ENCODE results near the gene CD3G. TPM values are rescaled to one million over a fixed set of nuclear protein-coding genes. Genes with fewer than 3 reads are reported as not detected.

CD3G gene
- total RNA-seq, 2 experiments from 2014 or later = 102 to 109 TPM

- Histone ChIP-seq H3K4me3 (ENCODE audit: low read length) (no peak overlapping the region), H3K27ac (ENCODE audit: low read depth in 1 of 2, low read length in 2 of 2) (no peak overlapping the region), H3K36me3 (ENCODE audit: insufficient read depth, low read length) (peaks cover 100% of the 10 kb centered on the region), H3K9me3 (ENCODE audit: control insufficient read depth in 1 of 2, insufficient read depth in 1 of 2, low read length in 2 of 2) (no peaks in the 10 kb centered on the region), H3K4me1 (ENCODE audit: insufficient read depth, low read length) (no peaks in the 10 kb centered on the region), H3K27me3 (ENCODE audit: control insufficient read depth in 1 of 2, insufficient read depth in 2 of 2, low read length in 2 of 2) (no peaks in the 10 kb centered on the region)
- H3K4me3 Mint-ChIP-seq = no peak overlapping the region
- no peak for TF ChIP-seq CTCF (IDR thresholded peaks at IDR 0.05)
- ChIA-PET CTCF (interaction anchor here (0.9 kb wide), 1 partner anchor 18 kb away, joined by 3 read pairs; no protein-coding TSS in a partner anchor), POLR2A (no interaction called here)
- ATAC-seq (ENCODE audit: poor library complexity) = no peak
- peaks cover 97% of the 10 kb centered on the region for H3K36me3 Mint-ChIP-seq (ENCODE audit: low read depth)
- H3K9me3 Mint-ChIP-seq = no peaks in the 10 kb centered on the region
- no peaks in the 10 kb centered on the region for H3K4me1 Mint-ChIP-seq (ENCODE audit: low read depth)
- no peak overlapping the region for H3K27ac Mint-ChIP-seq
- DNase-seq = no peak
- intact Hi-C loops (cut with DNase I, micrococcal nuclease) = no loop called here
- no peaks in the 10 kb centered on the region for H3K27me3 Mint-ChIP-seq
These were observed 39.5 kb downstream of the CD3G start for GRCh38 chr11:118383657-118384056.

GRCh38 chr11:118396097-118396501, 52.0 kb downstream of the CD3G start:
- ChIA-PET POLR2A (interaction anchor here (0.7 kb wide), 1 partner anchor 449 kb away, joined by 3 read pairs; no protein-coding TSS in a partner anchor), CTCF (interaction anchor here (0.6 to 1.1 kb wide), 3 partner anchors 38 to 601 kb away, joined by 3 read pairs; no protein-coding TSS in a partner anchor)
- H3K27ac Mint-ChIP-seq = peak overlapping the region; percentile 96
- Histone ChIP-seq H3K27me3 (ENCODE audit: control insufficient read depth in 1 of 2, insufficient read depth in 2 of 2, low read length in 2 of 2) (no peaks in the 10 kb centered on the region), H3K4me3 (ENCODE audit: low read length) (no peak overlapping the region), H3K9me3 (ENCODE audit: control insufficient read depth in 1 of 2, insufficient read depth in 1 of 2, low read length in 2 of 2) (no peaks in the 10 kb centered on the region), H3K27ac (ENCODE audit: low read depth in 1 of 2, low read length in 2 of 2) (peak overlapping the region in 1 of 2 donors; percentile 33), H3K36me3 (ENCODE audit: insufficient read depth, low read length) (peaks cover 61% of the 10 kb centered on the region), H3K4me1 (ENCODE audit: insufficient read depth, low read length) (peaks cover 32% of the 10 kb centered on the region)
- peaks cover 62% of the 10 kb centered on the region for H3K36me3 Mint-ChIP-seq (ENCODE audit: low read depth)
- H3K4me1 Mint-ChIP-seq (ENCODE audit: low read depth) = peaks cover 41% of the 10 kb centered on the region
- DNase-seq (peak in 3 of 14 experiments; percentile 29 to 61 (median 42)), ATAC-seq (ENCODE audit: poor library complexity) (no peak)
- H3K9me3 Mint-ChIP-seq = no peaks in the 10 kb centered on the region
- H3K4me3 Mint-ChIP-seq = peak overlapping the region; percentile 39
- no peaks in the 10 kb centered on the region for H3K27me3 Mint-ChIP-seq
- TF ChIP-seq CTCF (IDR thresholded peaks at IDR 0.05) = no peak
- intact Hi-C loops (cut with DNase I, micrococcal nuclease) = loop anchor here in 1 of 2 experiments (5.0 kb wide), 1 partner anchor 91 kb away; no protein-coding TSS in a partner anchor

- Histone ChIP-seq H3K27me3 (ENCODE audit: control insufficient read depth in 1 of 2, insufficient read depth in 2 of 2, low read length in 2 of 2) (no peaks in the 10 kb centered on the region), H3K9me3 (ENCODE audit: control insufficient read depth in 1 of 2, insufficient read depth in 1 of 2, low read length in 2 of 2) (no peaks in the 10 kb centered on the region), H3K36me3 (ENCODE audit: insufficient read depth, low read length) (peaks cover 48% of the 10 kb centered on the region), H3K4me3 (ENCODE audit: low read length) (no peak overlapping the region), H3K4me1 (ENCODE audit: insufficient read depth, low read length) (peaks cover 36% of the 10 kb centered on the region), H3K27ac (ENCODE audit: low read depth in 1 of 2, low read length in 2 of 2) (peak overlapping the region; percentile 90 to 93)
- intact Hi-C loops (cut with DNase I, micrococcal nuclease) = loop anchor here in 1 of 2 experiments (5.0 kb wide), 1 partner anchor 90 kb away; no protein-coding TSS in a partner anchor
- Mint-ChIP-seq H3K4me1 (ENCODE audit: low read depth) (peaks cover 53% of the 10 kb centered on the region), H3K27ac (peak overlapping the region; percentile 96), H3K27me3 (no peaks in the 10 kb centered on the region), H3K4me3 (no peak overlapping the region), H3K9me3 (no peaks in the 10 kb centered on the region), H3K36me3 (ENCODE audit: low read depth) (peaks cover 66% of the 10 kb centered on the region)
- DNase-seq (no peak), ATAC-seq (ENCODE audit: poor library complexity) (no peak)
- ChIA-PET CTCF (interaction anchor here (0.9 to 6.5 kb wide), 3 partner anchors 26 to 92 kb away, joined by 3 to 30 read pairs (median 7); no protein-coding TSS in a partner anchor), POLR2A (interaction anchor here (1.4 to 4.4 kb wide), 5 partner anchors 12 to 172 kb away, joined by 3 to 75 read pairs (median 6); partner anchors contain the start of gene KMT2A)
- no peak for TF ChIP-seq CTCF (IDR thresholded peaks at IDR 0.05)
These were observed 53.3 kb downstream of the CD3G start for GRCh38 chr11:118397448-118397847.

Measured in CD4-positive, alpha-beta T cell (primary cell).